HepG2 (cell line): ENCODE results near the gene LDLRAP1. TPM values are rescaled to one million over a fixed set of nuclear protein-coding genes. Genes with fewer than 3 reads are reported as not detected.

Experiments used
- ATAC-seq: fragments of 200-7000 bp; cut with Tn5 transposase; 3 replicates; pipeline ENCODE4 v1.9.1; 2020; ENCODE audit warnings: mild to moderate bottlenecking, moderate library complexity
- BruUV-seq: library from RNA; stranded (reverse); fragments of 400-500 nt; replicated peaks from 2 replicates; lab custom pipeline; 2021; lab: Mats Ljungman, UMichigan
- CTCF ChIA-PET: fragments of 300-600 bp; formaldehyde crosslinking; extraction: SDS; loops from one replicate; lab custom pipeline; 2021; ENCODE audit warnings: low total read pairs, inconsistent platforms, low intra/inter-chr PET ratio; lab: Yijun Ruan, JAX
- POLR2A ChIA-PET: fragments of 350-600 bp; sonication (Branson Sonifier 250); formaldehyde crosslinking; loops from one replicate; lab custom pipeline; 2020; ENCODE audit warnings: antibody characterized with exemption, inconsistent platforms; lab: Yijun Ruan, JAX
- DNase-seq: peaks from one replicate; pipeline ENCODE4 v3.0.0-alpha.2; 2015; ENCODE audit warnings: low spot score
- FAIRE-seq: peaks from 3 replicates; lab custom pipeline; 2011; peaks lifted over from hg19 to GRCh38; lab: Jason Lieb, UNC
- H2AFZ ChIP-seq: one replicate; pipeline ENCODE4 v1.6.1; 2011; ENCODE audit warnings: low read length, inconsistent platforms
- H3K27ac ChIP-seq: fragments of 300-600 bp; 3 replicates; pipeline ENCODE4 v1.8.0; 2011; ENCODE audit warnings: mixed run types, mild to moderate bottlenecking, mixed read lengths, low read length, inconsistent platforms; ENCODE audit not compliant: insufficient read depth; ENCODE audit errors: extremely low read length
- H3K27me3 ChIP-seq, 2 experiments: fragments of 200-600 bp in 1 of 2; 2 replicates in 1 of 2; 3 replicates in 1 of 2; pipeline versions ENCODE4 v1.6.0 to v1.8.0; 2011; ENCODE audit warnings: low read length in 2 of 2, mild to moderate bottlenecking in 2 of 2, moderate library complexity in 2 of 2, inconsistent platforms in 1 of 2; ENCODE audit not compliant: insufficient read depth in 2 of 2, control insufficient read depth in 1 of 2
- H3K36me3 ChIP-seq, 2 experiments: fragments of 200-600 bp in 1 of 2; replicated peaks in 1 of 2; 2 replicates in 1 of 2; 3 replicates in 1 of 2; pipeline versions ENCODE4 v1.5.1 to v1.8.0; 2011; ENCODE audit warnings: low read length in 2 of 2, inconsistent platforms in 1 of 2; ENCODE audit not compliant: insufficient read depth in 2 of 2, control insufficient read depth in 1 of 2
- H3K4me1 ChIP-seq: 2 replicates; pipeline ENCODE4 v1.5.1; 2012; ENCODE audit warnings: low read length, inconsistent platforms; ENCODE audit not compliant: insufficient read depth
- H3K4me2 ChIP-seq: 2 replicates; pipeline ENCODE4 v1.6.0; 2011; ENCODE audit warnings: low read depth, low read length, inconsistent platforms
- H3K4me3 ChIP-seq, 3 experiments: fragments of 200-600 bp in 1 of 3; sonication (generic), shearing (Covaris generic) in 1 of 3; replicated peaks in 1 of 3; 2 replicates each; pipeline ENCODE4 v1.5.1; 2011 to 2016; ENCODE audit warnings: low read length in 3 of 3, inconsistent platforms in 2 of 3, low read depth in 2 of 3, mild to moderate bottlenecking in 2 of 3, control low read depth in 1 of 3, mixed read lengths in 1 of 3; ENCODE audit not compliant: insufficient read depth in 1 of 3
- H3K79me2 ChIP-seq: one replicate; pipeline ENCODE4 v1.6.1; 2011; ENCODE audit warnings: low read length, inconsistent platforms; ENCODE audit not compliant: insufficient read depth
- H3K9ac ChIP-seq: 2 replicates; pipeline ENCODE4 v1.6.0; 2011; ENCODE audit warnings: mild to moderate bottlenecking, low read depth, low read length, inconsistent platforms; ENCODE audit not compliant: insufficient read depth
- H3K9me3 ChIP-seq: 2 replicates; pipeline ENCODE4 v1.5.1; 2012; ENCODE audit warnings: mild to moderate bottlenecking, low read length
- H4K20me1 ChIP-seq: 2 replicates; pipeline ENCODE4 v1.6.0; 2011; ENCODE audit warnings: inconsistent platforms, mild to moderate bottlenecking, low read length, moderate library complexity; ENCODE audit not compliant: insufficient read depth
- ATF1 ChIP-seq: IDR thresholded peaks from 2 replicates; pipeline ENCODE4 v1.6.1; 2016; ENCODE audit warnings: mild to moderate bottlenecking, control low read depth
- PCBP2 ChIP-seq: fragments of 200-400 bp; formaldehyde crosslinking; optimal IDR thresholded peaks from 2 replicates; pipeline ENCODE3; 2018; ENCODE audit warnings: low read length, low read depth; ENCODE audit not compliant: poor library complexity, severe bottlenecking
- RAD21 ChIP-seq: fragments of 450-650 bp; formaldehyde crosslinking; IDR thresholded peaks from 2 replicates; pipeline ENCODE4 v1.5.0; 2020; ENCODE audit warnings: mild to moderate bottlenecking
- STAG1 ChIP-seq: sonication (generic); formaldehyde crosslinking; IDR thresholded peaks from 2 replicates; pipeline ENCODE4 v1.4.0; 2020; ENCODE audit warnings: missing genetic modification reagents
- TRIM24 ChIP-seq: sonication (generic); formaldehyde crosslinking; IDR thresholded peaks from 2 replicates; pipeline ENCODE4 v1.8.0; 2022; ENCODE audit warnings: mild to moderate bottlenecking, missing genetic modification reagents
- ZNF263 ChIP-seq: sonication (generic); formaldehyde crosslinking; IDR thresholded peaks from 2 replicates; pipeline ENCODE4 v1.4.0; 2020; ENCODE audit warnings: missing genetic modification reagents
- ZNF296 ChIP-seq: sonication (generic); formaldehyde crosslinking; conservative IDR thresholded peaks from 2 replicates; pipeline ENCODE4 v1.5.0; 2020; ENCODE audit warnings: mild to moderate bottlenecking, missing genetic modification reagents
- ZNF782 ChIP-seq: sonication (generic); formaldehyde crosslinking; IDR thresholded peaks from 2 replicates; pipeline ENCODE4 v1.4.0; 2020; ENCODE audit warnings: missing genetic modification reagents, mild to moderate bottlenecking, borderline replicate concordance
- WGBS: methylation state at CpG from one replicate; pipeline ENCODE4 v1.1.6; 2017; ENCODE audit warnings: low lambda C conversion rate; 5-methylcytosine and 5-hydroxymethylcytosine counted together
- in situ Hi-C: cut with HindIII; loops from 2 replicates; pipeline ENCODE4 v1.10.0; 2017; ENCODE audit warnings: low pct_unique_long_range_greater_than_20kb; ENCODE audit not compliant: extremely low pct_ligation_motif_present
- intact Hi-C: fragments of 100-400 bp; cut with micrococcal nuclease; formaldehyde crosslinking; loops from one replicate; pipeline ENCODE4 v1.10.0; 2022; ENCODE audit not compliant: unreplicated experiment
- polyA plus RNA-seq, 8 experiments: library from polyadenylated mRNA; depleted of rRNA in 3 of 8; stranded (reverse) in 7 of 8; unstranded in 1 of 8; fragments of >200 nt; fragmentation: Illumina TruSeq in 4 of 8; extraction: Trizol in 4 of 8; gene quantifications; 2 replicates each; pipeline versions ENCODE4 v1.2.1 to v1.2.3, GENCODE V29; 2011 to 2016; ENCODE audit warnings: low read depth in 4 of 8, missing spikeins in 1 of 8, mixed read lengths in 1 of 8; ENCODE audit not compliant: insufficient read depth in 1 of 8
- total RNA-seq, 5 experiments: library from RNA; depleted of rRNA; stranded (reverse); fragments of >200 nt; fragmentation: Illumina TruSeq; extraction: Trizol; gene quantifications; 2 replicates each; pipeline ENCODE4 v1.2.3, GENCODE V29; 2016; ENCODE audit warnings: low read depth in 1 of 5
- TF ChIP-seq, protein P1 (sequence below): sonication (generic); formaldehyde crosslinking; IDR thresholded peaks from 2 replicates; pipeline ENCODE4 v1.4.0; 2020; ENCODE audit warnings: low read depth, mild to moderate bottlenecking, missing genetic modification reagents
- TF ChIP-seq, protein P2 (sequence below): sonication (generic); formaldehyde crosslinking; IDR thresholded peaks from 2 replicates; pipeline ENCODE4 v1.5.0; 2020; ENCODE audit warnings: mild to moderate bottlenecking, missing genetic modification reagents, moderate library complexity
- TF ChIP-seq, protein P3 (sequence below): sonication (generic); formaldehyde crosslinking; IDR thresholded peaks from 2 replicates; pipeline ENCODE4 v1.4.0; 2020; ENCODE audit warnings: mild to moderate bottlenecking, low read depth, missing genetic modification reagents

LDLRAP1 gene
- total and polyA plus RNA-seq, 2 of the 13 experiments (the other 11 are each of a cell fraction or from before 2014, with no cell fraction given) = 7.2 to 12.1 TPM

DNA sequence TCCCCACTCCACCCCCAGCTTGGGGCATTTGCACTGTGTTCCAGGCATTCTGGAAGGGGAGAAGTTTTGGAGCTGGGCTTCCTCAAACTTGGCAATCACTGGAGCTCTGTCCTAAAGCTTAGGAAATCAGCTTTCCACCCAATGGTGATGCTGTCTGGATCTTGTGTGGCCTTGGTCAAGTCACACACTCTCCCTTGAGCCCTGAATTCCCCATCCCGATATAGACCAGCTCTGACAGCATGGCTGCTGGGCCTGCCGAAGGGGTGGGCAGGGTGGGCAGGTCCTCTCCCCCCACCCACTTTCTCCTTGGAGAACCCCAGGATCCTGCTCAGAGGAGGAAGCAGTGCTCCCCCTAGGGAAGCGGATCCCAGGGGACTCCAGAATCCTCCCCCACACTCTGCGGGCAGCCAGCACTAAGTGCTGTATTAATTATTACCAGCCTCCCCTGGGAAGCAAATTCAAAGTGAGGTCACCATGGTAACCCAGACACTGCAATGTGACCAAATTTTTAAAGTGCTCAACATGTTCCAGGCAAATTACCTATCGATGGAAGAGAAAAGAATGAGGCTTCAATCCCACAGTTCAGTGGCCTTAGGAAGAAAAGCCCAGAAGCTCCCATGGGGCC lies 21.3 kb upstream of the LDLRAP1 start:
- intact Hi-C loops = no loop called here
- TF ChIP-seq, protein P1, sequence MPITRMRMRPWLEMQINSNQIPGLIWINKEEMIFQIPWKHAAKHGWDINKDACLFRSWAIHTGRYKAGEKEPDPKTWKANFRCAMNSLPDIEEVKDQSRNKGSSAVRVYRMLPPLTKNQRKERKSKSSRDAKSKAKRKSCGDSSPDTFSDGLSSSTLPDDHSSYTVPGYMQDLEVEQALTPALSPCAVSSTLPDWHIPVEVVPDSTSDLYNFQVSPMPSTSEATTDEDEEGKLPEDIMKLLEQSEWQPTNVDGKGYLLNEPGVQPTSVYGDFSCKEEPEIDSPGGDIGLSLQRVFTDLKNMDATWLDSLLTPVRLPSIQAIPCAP (CRISPR knock-in tag) = no peak
- TF ChIP-seq ZNF782 (CRISPR knock-in tag) (no peak), ATF1 (CRISPR knock-in tag) (no peak), TRIM24 (CRISPR knock-in tag) (no peak), ZNF296 (no peak), PCBP2 (no peak), ZNF263 (CRISPR knock-in tag) (peak; percentile 78)
- TF ChIP-seq, all 625 proteins: peak for 1
- no peak overlapping the region for H2AFZ ChIP-seq
- peaks cover 15% of the 10 kb centered on the region for H3K4me1 ChIP-seq
- ATAC-seq (no peak), FAIRE-seq (no peak), DNase-seq (no peak)
- 14% methylated on average over 3 of the region's 5 CpGs for WGBS
- no peak overlapping the region for H3K4me3 ChIP-seq
- POLR2A ChIA-PET = interaction anchor here (0.8 kb wide), 1 partner anchor 21 kb away, joined by 4 read pairs; the partner anchor contains the start of gene LDLRAP1
- BruUV-seq = no TSS peak
- in situ Hi-C loops = loop anchor here (25.0 kb wide), 1 partner anchor 110 kb away; the partner anchor contains the start of gene RHCE
- no peaks in the 10 kb centered on the region for H3K9me3 ChIP-seq
- no peaks in the 10 kb centered on the region for H3K79me2 ChIP-seq
- CTCF ChIA-PET = no interaction called here
- no peak overlapping the region for H3K4me2 ChIP-seq
- no peak overlapping the region for H3K27ac ChIP-seq
- no peaks in the 10 kb centered on the region for H3K36me3 ChIP-seq
- H3K9ac ChIP-seq = no peak overlapping the region
- H4K20me1 ChIP-seq = no peaks in the 10 kb centered on the region
- peaks cover 0 to 1% of the 10 kb centered on the region in 2 experiments; a peak in 2 of 5 replicates for H3K27me3 ChIP-seq

DNA sequence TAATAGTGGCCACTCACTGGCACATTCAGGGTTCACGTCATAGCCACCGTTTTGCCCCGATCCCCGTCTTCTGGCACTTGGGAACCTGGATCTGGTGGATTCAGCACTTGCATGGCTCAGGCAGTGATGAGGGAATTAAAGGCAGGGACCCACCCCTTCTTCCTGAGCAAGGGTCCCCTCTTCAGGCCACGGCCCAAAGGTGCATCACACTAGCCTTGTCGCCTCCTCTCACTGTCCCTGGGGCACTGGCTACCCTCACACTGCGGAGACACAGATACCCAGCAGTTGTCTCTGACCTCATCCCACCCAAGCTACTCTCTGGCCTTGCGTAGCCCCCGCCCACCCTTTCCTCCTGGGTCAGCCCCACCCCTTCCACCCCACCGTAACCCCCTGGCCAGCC lies 19.9 kb upstream of the LDLRAP1 start:
- 32% methylated on average over 10 of the region's 10 CpGs for WGBS
- H3K4me1 ChIP-seq = peaks cover 15% of the 10 kb centered on the region
- H2AFZ ChIP-seq = no peak overlapping the region
- TF ChIP-seq STAG1 (CRISPR knock-in tag) (peak; percentile 63), RAD21 (peak; percentile 40; the same call in 1 of the 2 replicates)
- TF ChIP-seq, protein P2, sequence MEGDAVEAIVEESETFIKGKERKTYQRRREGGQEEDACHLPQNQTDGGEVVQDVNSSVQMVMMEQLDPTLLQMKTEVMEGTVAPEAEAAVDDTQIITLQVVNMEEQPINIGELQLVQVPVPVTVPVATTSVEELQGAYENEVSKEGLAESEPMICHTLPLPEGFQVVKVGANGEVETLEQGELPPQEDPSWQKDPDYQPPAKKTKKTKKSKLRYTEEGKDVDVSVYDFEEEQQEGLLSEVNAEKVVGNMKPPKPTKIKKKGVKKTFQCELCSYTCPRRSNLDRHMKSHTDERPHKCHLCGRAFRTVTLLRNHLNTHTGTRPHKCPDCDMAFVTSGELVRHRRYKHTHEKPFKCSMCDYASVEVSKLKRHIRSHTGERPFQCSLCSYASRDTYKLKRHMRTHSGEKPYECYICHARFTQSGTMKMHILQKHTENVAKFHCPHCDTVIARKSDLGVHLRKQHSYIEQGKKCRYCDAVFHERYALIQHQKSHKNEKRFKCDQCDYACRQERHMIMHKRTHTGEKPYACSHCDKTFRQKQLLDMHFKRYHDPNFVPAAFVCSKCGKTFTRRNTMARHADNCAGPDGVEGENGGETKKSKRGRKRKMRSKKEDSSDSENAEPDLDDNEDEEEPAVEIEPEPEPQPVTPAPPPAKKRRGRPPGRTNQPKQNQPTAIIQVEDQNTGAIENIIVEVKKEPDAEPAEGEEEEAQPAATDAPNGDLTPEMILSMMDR = peak; percentile 81
- TF ChIP-seq, protein P3, sequence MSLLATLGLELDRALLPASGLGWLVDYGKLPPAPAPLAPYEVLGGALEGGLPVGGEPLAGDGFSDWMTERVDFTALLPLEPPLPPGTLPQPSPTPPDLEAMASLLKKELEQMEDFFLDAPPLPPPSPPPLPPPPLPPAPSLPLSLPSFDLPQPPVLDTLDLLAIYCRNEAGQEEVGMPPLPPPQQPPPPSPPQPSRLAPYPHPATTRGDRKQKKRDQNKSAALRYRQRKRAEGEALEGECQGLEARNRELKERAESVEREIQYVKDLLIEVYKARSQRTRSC (CRISPR knock-in tag) = no peak
- H3K9me3 ChIP-seq = no peaks in the 10 kb centered on the region
- intact Hi-C loops (no loop called here), in situ Hi-C loops (loop anchor here (25.0 kb wide), 1 partner anchor 111 kb away; the partner anchor contains the start of gene RHCE)
- H3K9ac ChIP-seq = no peak overlapping the region
- H3K36me3 ChIP-seq = no peaks in the 10 kb centered on the region
- DNase-seq = no peak
- ChIA-PET POLR2A (no interaction called here), CTCF (no interaction called here)
- peaks cover 0 to 1% of the 10 kb centered on the region in 2 experiments; a peak in 2 of 5 replicates for H3K27me3 ChIP-seq
- H3K4me2 ChIP-seq = no peak overlapping the region
- no peaks in the 10 kb centered on the region for H4K20me1 ChIP-seq
- H3K79me2 ChIP-seq = no peaks in the 10 kb centered on the region
- FAIRE-seq = no peak
- BruUV-seq = no TSS peak
- ATAC-seq = peak; percentile 81
- H3K4me3 ChIP-seq = no peak overlapping the region
- H3K27ac ChIP-seq = no peak overlapping the region
